Endothelial cell of umbilical vein (primary cell): Measurements from ENCODE around the gene FAM20A. TPM values are rescaled to one million over a fixed set of nuclear protein-coding genes. Genes with fewer than 3 reads are reported as not detected.

Experiments
- BruUV-seq: library from RNA; stranded (reverse); fragments of 400-500 nt; replicated peaks from 2 replicates; lab custom pipeline; 2021; lab: Mats Ljungman, UMichigan
- CTCF ChIA-PET: fragments of 300-600, 350-600 bp; sonication (Branson Sonifier 250); formaldehyde crosslinking; loops from one replicate; lab custom pipeline; 2021; ENCODE audit warnings: antibody characterized with exemption, inconsistent platforms; lab: Charles Lee
- POLR2A ChIA-PET: fragments of 300-600, 350-600 bp; sonication (Branson Sonifier 250); formaldehyde crosslinking; loops from one replicate; lab custom pipeline; 2021; ENCODE audit warnings: antibody characterized with exemption, inconsistent platforms; lab: Charles Lee
- DNase-seq: peaks from one replicate; pipeline ENCODE4 v3.0.0-alpha.2; 2011; ENCODE audit warnings: low read depth, low spot score
- FAIRE-seq: peaks from 2 replicates; lab custom pipeline; 2011; peaks lifted over from hg19 to GRCh38; lab: Jason Lieb, UNC
- H2AFZ ChIP-seq: 2 replicates; pipeline ENCODE4 v1.6.0; 2012; ENCODE audit warnings: low read depth, low read length, control low read depth, inconsistent platforms
- H3K27ac ChIP-seq: 2 replicates; pipeline ENCODE4 v1.5.1; 2011; ENCODE audit warnings: low read depth, mild to moderate bottlenecking, control low read depth, low read length, moderate library complexity; ENCODE audit not compliant: insufficient read depth
- H3K27me3 ChIP-seq, 2 experiments: 2 replicates each; pipeline versions ENCODE4 v1.6.0 to v1.6.1; 2011; ENCODE audit warnings: low read length in 2 of 2, mixed read lengths in 1 of 2; ENCODE audit not compliant: control insufficient read depth in 2 of 2, insufficient read depth in 2 of 2
- H3K36me3 ChIP-seq, 2 experiments: 2 replicates in 1 of 2; 3 replicates in 1 of 2; pipeline ENCODE4 v1.5.1; 2011; ENCODE audit warnings: low read length in 2 of 2, mild to moderate bottlenecking in 1 of 2, moderate library complexity in 1 of 2; ENCODE audit not compliant: control insufficient read depth in 2 of 2, insufficient read depth in 2 of 2; ENCODE audit errors: extremely low read depth in 1 of 2
- H3K4me1 ChIP-seq: 3 replicates; pipeline ENCODE4 v1.5.1; 2011; ENCODE audit warnings: mild to moderate bottlenecking, low read length; ENCODE audit not compliant: control insufficient read depth, insufficient read depth; ENCODE audit errors: extremely low read depth
- H3K4me2 ChIP-seq: 2 replicates; pipeline ENCODE4 v1.6.1; 2011; ENCODE audit warnings: low read length, control low read depth, mixed read lengths; ENCODE audit not compliant: insufficient read depth
- H3K4me3 ChIP-seq, 3 experiments: fragments of 200-600 bp in 1 of 3; sonication (generic), shearing (Covaris generic) in 1 of 3; replicated peaks in 1 of 3; 2 replicates each; pipeline ENCODE4 v1.5.1; 2011 to 2016; ENCODE audit warnings: control low read depth in 3 of 3, low read length in 3 of 3, mild to moderate bottlenecking in 2 of 3, inconsistent platforms in 1 of 3, low read depth in 1 of 3, moderate library complexity in 1 of 3; ENCODE audit not compliant: insufficient read depth in 1 of 3
- H3K79me2 ChIP-seq: 2 replicates; pipeline ENCODE4 v1.6.0; 2012; ENCODE audit warnings: low read length, inconsistent platforms; ENCODE audit not compliant: control insufficient read depth, insufficient read depth
- H3K9ac ChIP-seq: replicated peaks from 2 replicates; pipeline ENCODE3; 2011; ENCODE audit warnings: low read length, control low read depth; ENCODE audit not compliant: insufficient read depth; ENCODE audit errors: extremely low read depth
- H3K9me1 ChIP-seq: replicated peaks from 3 replicates; pipeline ENCODE4 v1.6.0; 2011; ENCODE audit warnings: mild to moderate bottlenecking, low read length; ENCODE audit not compliant: control insufficient read depth, insufficient read depth; ENCODE audit errors: extremely low read depth
- H3K9me3 ChIP-seq: replicated peaks from 2 replicates; pipeline ENCODE4 v1.5.1; 2012; ENCODE audit warnings: low read length, inconsistent platforms; ENCODE audit not compliant: control insufficient read depth, insufficient read depth
- H4K20me1 ChIP-seq: replicated peaks from 2 replicates; pipeline ENCODE3; 2011; ENCODE audit warnings: mild to moderate bottlenecking, low read length; ENCODE audit not compliant: control insufficient read depth, insufficient read depth; ENCODE audit errors: extremely low read depth
- CTCF ChIP-seq, 2 donors: IDR thresholded peaks; 1 replicate in 1 of 2; 2 replicates in 1 of 2; pipeline ENCODE4 v1.5.1; 2011; ENCODE audit warnings: low read length in 2 of 2, mild to moderate bottlenecking in 2 of 2, moderate library complexity in 2 of 2, control low read depth in 1 of 2, inconsistent platforms in 1 of 2, low read depth in 1 of 2; ENCODE audit not compliant: insufficient read depth in 1 of 2; ENCODE audit errors: extremely low read depth in 1 of 2
- EZH2 ChIP-seq: IDR thresholded peaks from 2 replicates; pipeline ENCODE4 v1.6.1; 2012; ENCODE audit warnings: borderline replicate concordance, low read depth, mild to moderate bottlenecking, moderate library complexity, low read length, inconsistent platforms; ENCODE audit not compliant: severe bottlenecking
- FOS ChIP-seq: IDR thresholded peaks from 2 replicates; pipeline ENCODE4 v1.6.1; 2011; ENCODE audit warnings: mild to moderate bottlenecking, low read length, moderate library complexity, borderline replicate concordance; ENCODE audit not compliant: insufficient read depth
- GATA2 ChIP-seq: IDR thresholded peaks from 2 replicates; pipeline ENCODE4 v1.7.0; 2011; ENCODE audit warnings: low read depth, mild to moderate bottlenecking, moderate library complexity, mixed read lengths, low read length; ENCODE audit not compliant: insufficient read length, insufficient read depth
- JUN ChIP-seq: IDR thresholded peaks from 2 replicates; pipeline ENCODE4 v1.6.1; 2011; ENCODE audit warnings: borderline replicate concordance, low read depth; ENCODE audit not compliant: insufficient read length, insufficient read depth
- MAX ChIP-seq: IDR thresholded peaks from 2 replicates; pipeline ENCODE4 v1.6.1; 2011; ENCODE audit not compliant: insufficient read depth, insufficient read length
- MYC ChIP-seq: IDR thresholded peaks from one replicate; pipeline ENCODE4 v1.6.1; 2011; ENCODE audit warnings: mild to moderate bottlenecking, low read depth, low read length
- POLR2A ChIP-seq: IDR thresholded peaks from 2 replicates; pipeline ENCODE4 v1.6.1; 2012; ENCODE audit warnings: low read depth, mild to moderate bottlenecking, control low read depth, low read length
- POLR2AphosphoS5 ChIP-seq: IDR thresholded peaks from 2 replicates; pipeline ENCODE4 v1.6.1; 2012; ENCODE audit warnings: low read depth, mild to moderate bottlenecking, control low read depth, low read length, moderate library complexity; ENCODE audit not compliant: insufficient read depth
- dilution Hi-C: fragments of 300-500 bp; cut with MboI; formaldehyde crosslinking; loops from one replicate; pipeline ENCODE4 v1.15.0; 2019; ENCODE audit warnings: low sequenced_read_pairs; ENCODE audit not compliant: extremely low pct_ligation_motif_present
- intact Hi-C: fragments of 100-400 bp; cut with micrococcal nuclease; formaldehyde crosslinking; loops from one replicate; pipeline ENCODE4 v1.10.0; 2022
- polyA plus RNA-seq, 4 experiments: library from polyadenylated mRNA; depleted of rRNA in 3 of 4; stranded (reverse) in 3 of 4; unstranded in 1 of 4; fragments of >200 nt; gene quantifications; 2 replicates each; pipeline versions ENCODE4 v1.2.1 to v1.2.3, GENCODE V29; 2011 to 2012; ENCODE audit warnings: missing spikeins in 1 of 4
- total RNA-seq: library from RNA; stranded (reverse); gene quantifications from 2 replicates; pipeline ENCODE4 v1.2.3, GENCODE V29; 2021

The FAM20A gene
- total and polyA plus RNA-seq, 2 donors (not counting 3 experiments of a cell fraction or from before 2014, with no cell fraction given), result not detected

DNA sequence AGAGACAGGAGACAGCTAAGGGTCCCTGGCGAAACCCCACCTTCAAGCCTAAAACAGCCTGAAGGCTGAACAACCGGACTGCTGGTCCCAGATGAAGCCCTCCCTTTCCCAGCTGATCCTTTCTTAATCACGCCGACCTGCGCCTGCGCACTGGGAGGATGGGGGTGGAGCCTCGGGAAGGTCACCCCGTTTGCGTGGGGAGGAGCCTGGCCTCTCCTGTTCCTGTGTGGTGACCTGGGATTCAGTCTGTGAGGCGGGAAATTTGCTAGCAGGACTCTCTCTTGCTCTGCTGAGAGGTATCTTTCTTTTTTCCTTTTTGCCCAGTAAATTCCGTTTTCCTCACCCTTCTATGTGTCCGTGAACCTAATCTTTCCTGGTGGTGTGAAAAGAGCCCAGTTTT lies 9.6 kb downstream of the FAM20A start:
- H3K4me1 ChIP-seq, result no peaks in the 10 kb centered on the region
- BruUV-seq, result no TSS peak
- TF ChIP-seq CTCF (IDR thresholded peaks at IDR 0.05; ENCODE audit: extremely low read depth in 1 of 2, insufficient read depth in 1 of 2, low read depth in 1 of 2, low read length in 2 of 2), result no peak
- TF ChIP-seq POLR2AphosphoS5, result no peak
- no peak for TF ChIP-seq MYC
- no peak for TF ChIP-seq GATA2
- TF ChIP-seq POLR2A, result no peak
- TF ChIP-seq FOS, result no peak
- no peak for TF ChIP-seq EZH2
- no peak for TF ChIP-seq MAX
- TF ChIP-seq JUN, result no peak
- no peak overlapping the region for H3K27ac ChIP-seq
- H3K9ac ChIP-seq, result no peak overlapping the region
- DNase-seq (peak; percentile 9), FAIRE-seq (no peak)
- ChIA-PET POLR2A (no interaction called here), CTCF (interaction anchor here (1.2 to 1.9 kb wide), 2 partner anchors 22 to 58 kb away, joined by 3 to 9 read pairs; no protein-coding TSS in a partner anchor)
- H2AFZ ChIP-seq, result no peak overlapping the region
- no peaks in the 10 kb centered on the region for H3K9me3 ChIP-seq
- no peak overlapping the region for H3K4me2 ChIP-seq
- dilution Hi-C loops (no loop called here), intact Hi-C loops (no loop called here)
- H3K27me3 ChIP-seq, result peaks cover 0 to 3% of the 10 kb centered on the region in 2 experiments
- no peaks in the 10 kb centered on the region for H3K79me2 ChIP-seq
- no peaks in the 10 kb centered on the region for H3K9me1 ChIP-seq
- H4K20me1 ChIP-seq, result no peaks in the 10 kb centered on the region
- no peaks in the 10 kb centered on the region for H3K36me3 ChIP-seq
- no peak overlapping the region for H3K4me3 ChIP-seq
